Cardiac fibroblast (primary cell): ENCODE data around the gene BBLN.
"Not testable (repeated sequence)": the region's sequence is repeated elsewhere in the genome, so short reads cannot be mapped to it uniquely, and the experiment has no call there.

Experiments used
- DNase-seq, 2 donors: peaks; one replicate each; pipeline versions ENCODE4 v3.0.0 to v3.0.0-alpha.2; 2010; ENCODE audit warnings: low read depth in 2 of 2
- H3K4me3 ChIP-seq, 2 donors: replicated peaks in 1 of 2; 1 replicate in 1 of 2; 2 replicates in 1 of 2; pipeline ENCODE4 v1.5.1; 2011; ENCODE audit warnings: low read depth in 2 of 2, low read length in 2 of 2, mild to moderate bottlenecking in 2 of 2, moderate library complexity in 1 of 2
- CTCF ChIP-seq: IDR thresholded peaks from one replicate; pipeline ENCODE4 v1.5.1; 2011; ENCODE audit warnings: low read depth, mild to moderate bottlenecking, low read length, inconsistent platforms

Gene BBLN, protein sequence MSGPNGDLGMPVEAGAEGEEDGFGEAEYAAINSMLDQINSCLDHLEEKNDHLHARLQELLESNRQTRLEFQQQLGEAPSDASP

DNA sequence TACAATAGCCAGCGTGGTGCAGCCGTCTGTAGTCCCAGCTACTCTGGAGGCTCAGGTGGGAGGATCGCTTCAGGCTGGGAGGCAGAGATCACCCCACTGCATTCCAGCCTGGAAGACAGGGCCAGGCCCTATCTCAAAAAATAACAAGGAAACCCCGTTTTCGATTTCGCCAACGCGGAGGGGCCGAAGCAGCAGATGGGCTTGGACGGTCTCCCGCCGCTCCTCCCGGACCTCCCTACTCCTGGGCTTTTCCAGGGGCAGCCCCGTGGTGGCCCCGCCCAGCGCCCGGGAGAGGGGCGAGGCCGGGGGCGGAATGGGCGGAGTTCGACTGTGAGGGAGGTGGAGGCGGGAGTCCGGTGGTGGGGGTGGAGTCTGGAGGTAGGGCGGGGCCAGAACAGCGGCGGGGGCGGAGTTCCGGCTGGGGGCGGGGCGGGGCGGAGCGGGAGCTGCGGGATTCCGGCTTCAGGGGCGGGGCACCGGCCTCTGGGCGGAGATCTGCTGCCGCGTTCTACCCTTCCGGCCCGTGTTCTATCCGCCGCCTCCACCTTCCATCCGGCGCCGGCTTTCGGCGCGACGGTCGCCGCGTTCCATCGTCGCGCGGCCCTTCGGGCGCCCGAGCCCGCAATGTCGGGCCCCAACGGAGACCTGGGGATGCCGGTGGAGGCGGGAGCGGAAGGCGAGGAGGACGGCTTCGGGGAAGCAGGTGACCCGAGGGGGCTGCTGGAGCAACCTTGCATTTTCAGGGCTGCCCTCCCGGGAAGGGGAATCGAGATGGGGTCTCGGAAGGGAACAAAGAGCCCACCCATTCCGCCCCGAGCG is at the start of gene BBLN:
Gene BBLN, plus strand, starts transcription at position 482 of the 819 bp plus-strand sequence. Its CDS starts 143 bp downstream, at position 625.
- peak within 1 kb of the TSS; percentile 81 to 82 for H3K4me3 ChIP-seq
- DNase-seq, result peak; percentile 90 to 96
- TF ChIP-seq CTCF, result no peak

GRCh38 chr9:128111726-128112125 is 48.3 kb upstream of the BBLN start:
- H3K4me3 ChIP-seq, DNase-seq: not testable (repeated sequence)

DNA sequence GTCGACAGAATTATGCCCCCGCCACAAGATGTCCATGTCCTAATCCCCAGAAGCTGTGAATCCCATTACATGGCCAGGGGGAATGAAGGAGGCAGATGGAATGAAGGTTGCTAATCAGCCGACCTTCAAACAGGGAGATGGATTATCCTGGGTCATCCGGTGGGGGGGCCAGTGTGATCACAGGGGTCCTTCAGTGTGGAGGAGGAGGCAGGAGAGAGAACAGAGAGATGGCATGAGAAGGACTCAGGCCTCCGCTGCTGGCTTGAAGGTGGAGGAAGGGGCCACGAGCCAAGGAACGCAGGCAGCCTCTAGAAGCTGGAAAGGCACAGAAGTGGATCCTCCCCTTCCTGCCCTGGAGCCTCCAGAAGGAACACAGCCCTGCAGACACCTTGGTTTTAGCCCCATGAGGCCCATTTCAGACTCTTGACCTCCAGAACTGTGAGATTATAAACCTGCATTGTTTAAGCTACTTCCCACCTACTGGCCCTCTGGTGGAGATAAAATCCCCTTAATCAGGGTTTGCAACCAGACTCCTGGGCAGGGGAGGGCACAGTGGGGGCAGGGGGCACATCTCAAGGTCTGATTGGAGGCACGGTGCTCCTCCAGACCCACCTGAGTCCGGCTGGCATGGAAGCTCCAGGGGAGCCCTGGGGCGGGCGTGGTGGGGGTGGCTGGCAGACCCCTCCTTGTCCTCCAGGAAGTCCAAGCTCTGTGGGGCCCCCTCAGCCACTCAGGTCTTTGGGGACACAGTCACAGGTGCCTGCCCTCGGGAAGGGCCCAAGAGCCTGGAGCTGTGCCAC is 46.3 kb upstream of the BBLN start:
- DNase-seq, result no peak
- no peak for TF ChIP-seq CTCF
- H3K4me3 ChIP-seq, result no peak overlapping the region

- H3K4me3 ChIP-seq, result no peak overlapping the region
- no peak for TF ChIP-seq CTCF
- no peak for DNase-seq
These were observed 45.5 kb upstream of the BBLN start for GRCh38 chr9:128114326-128115186.

DNA sequence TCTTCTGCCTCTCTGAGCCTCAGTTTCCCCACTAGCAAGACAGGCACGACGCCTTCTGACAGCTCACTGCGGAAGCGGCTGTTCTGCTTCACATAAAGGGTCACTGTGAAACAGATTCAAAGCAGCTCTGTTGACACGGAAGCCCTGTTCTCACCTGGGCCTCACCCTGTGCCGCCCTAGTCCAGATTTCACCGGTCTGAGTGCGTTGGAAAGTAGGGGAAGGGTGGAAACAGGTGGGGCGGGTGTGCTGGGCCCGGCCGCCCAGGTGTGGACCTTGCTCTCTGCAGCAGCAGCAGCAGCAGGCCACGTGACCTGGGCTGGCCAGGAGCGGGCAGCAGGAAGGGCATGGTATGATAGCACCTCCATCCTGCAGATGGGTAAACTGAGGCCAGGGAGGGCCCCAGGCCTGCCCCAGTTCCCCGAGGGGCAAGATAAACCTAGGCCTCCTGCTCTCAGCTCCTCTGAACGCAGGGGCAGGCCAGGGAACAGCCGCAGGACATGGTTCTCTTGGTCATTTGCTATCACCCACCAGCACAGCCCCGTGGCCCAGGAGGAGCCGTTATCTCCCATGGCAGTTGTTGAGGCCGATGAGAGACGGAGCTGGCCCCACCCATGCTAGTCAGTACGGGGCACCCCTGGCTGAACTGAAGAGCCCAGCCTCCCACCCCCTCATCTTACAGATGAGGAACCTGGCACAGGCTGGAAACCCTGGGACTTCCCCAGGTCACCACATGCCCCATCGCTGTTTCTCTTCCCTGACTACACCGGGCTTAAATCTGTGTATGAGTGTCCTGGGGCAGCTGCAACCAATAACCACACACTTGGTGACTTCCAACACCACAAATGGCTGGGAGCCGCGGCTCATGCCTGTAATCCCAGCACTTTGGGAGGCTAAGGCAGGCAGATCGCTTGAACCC is 44.6 kb upstream of the BBLN start:
- TF ChIP-seq CTCF, result no peak
- DNase-seq, result no peak
- H3K4me3 ChIP-seq, result no peak overlapping the region
